ENCODE measurements around the gene MRPL44.
A peak's percentile ranks its signal among the peaks of the same experiment; 100 is the strongest.
"Not testable (repeated sequence)": the region's sequence is repeated elsewhere in the genome, so short reads cannot be mapped to it uniquely, and the experiment has no call there.

MRPL44 gene

DNA sequence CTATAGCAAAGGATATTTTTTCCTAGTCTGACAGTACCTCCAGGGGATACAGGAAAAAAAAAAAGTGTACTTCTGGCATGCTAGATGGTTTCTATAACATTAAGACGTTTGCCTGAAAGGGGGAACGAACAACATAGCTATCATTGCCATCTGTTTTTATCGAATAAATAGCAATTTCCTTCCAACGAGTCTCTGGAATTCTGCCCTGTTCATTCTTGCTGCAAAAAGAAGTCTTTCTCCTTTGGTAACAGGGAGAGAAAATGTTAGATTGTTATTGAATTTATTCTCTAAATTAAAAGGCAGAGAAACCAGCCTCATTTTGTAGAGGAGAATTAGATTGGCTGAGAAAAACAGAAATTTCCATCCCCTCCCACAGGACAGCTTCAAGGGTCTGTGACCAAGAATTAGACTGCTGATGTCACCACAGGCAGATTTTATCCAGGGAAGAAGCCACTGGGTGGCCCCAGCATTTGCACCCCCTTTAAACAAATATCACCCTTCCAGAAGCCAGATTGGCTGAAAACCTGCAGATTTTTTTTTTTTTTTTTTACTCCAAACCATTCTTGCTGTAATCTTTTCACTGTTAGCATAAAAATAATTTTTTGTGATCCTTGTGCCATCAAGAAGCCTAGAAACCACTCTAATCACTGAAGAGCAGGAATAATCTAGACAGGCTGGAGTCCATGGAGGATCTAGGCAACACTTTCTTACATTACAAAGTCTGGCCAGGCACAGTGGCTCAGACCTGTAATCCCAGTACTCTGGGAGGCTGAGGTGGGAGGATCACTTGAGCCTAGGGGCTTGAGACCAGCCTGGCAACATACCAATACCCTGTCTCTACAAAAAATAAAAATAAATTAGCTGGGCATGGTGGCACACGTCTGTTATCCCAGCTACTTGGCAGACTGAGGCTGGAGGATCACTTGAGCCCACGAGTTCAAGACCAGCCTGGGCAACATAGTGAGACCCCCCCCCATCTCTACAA lies 24.2 kb upstream of the MRPL44 start:
- TF ChIP-seq, protein P1, sequence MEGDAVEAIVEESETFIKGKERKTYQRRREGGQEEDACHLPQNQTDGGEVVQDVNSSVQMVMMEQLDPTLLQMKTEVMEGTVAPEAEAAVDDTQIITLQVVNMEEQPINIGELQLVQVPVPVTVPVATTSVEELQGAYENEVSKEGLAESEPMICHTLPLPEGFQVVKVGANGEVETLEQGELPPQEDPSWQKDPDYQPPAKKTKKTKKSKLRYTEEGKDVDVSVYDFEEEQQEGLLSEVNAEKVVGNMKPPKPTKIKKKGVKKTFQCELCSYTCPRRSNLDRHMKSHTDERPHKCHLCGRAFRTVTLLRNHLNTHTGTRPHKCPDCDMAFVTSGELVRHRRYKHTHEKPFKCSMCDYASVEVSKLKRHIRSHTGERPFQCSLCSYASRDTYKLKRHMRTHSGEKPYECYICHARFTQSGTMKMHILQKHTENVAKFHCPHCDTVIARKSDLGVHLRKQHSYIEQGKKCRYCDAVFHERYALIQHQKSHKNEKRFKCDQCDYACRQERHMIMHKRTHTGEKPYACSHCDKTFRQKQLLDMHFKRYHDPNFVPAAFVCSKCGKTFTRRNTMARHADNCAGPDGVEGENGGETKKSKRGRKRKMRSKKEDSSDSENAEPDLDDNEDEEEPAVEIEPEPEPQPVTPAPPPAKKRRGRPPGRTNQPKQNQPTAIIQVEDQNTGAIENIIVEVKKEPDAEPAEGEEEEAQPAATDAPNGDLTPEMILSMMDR (IDR thresholded peaks at IDR 0.05): no peak
- no peaks in the 10 kb centered on the region for H3K9me3 ChIP-seq
- no peak overlapping the region for H3K4me3 ChIP-seq (ENCODE audit: low read depth in 1 of 2, low read length in 1 of 2)
- no peaks in the 10 kb centered on the region for H3K36me3 ChIP-seq
- no peak overlapping the region for H3K27ac ChIP-seq
- H3K27me3 ChIP-seq: no peaks in the 10 kb centered on the region
- H3K4me1 ChIP-seq (ENCODE audit: control insufficient read depth in 1 of 2, insufficient read depth in 1 of 2, low read depth in 1 of 2, low read length in 1 of 2): peaks cover 30 to 58% of the 10 kb centered on the region in 2 experiments

- Histone ChIP-seq H3K9me3 (no peaks in the 10 kb centered on the region), H3K4me3 (ENCODE audit: low read depth in 1 of 2, low read length in 1 of 2) (no peak overlapping the region), H3K36me3 (no peaks in the 10 kb centered on the region), H3K27ac (peak overlapping the region; percentile 56), H3K4me1 (ENCODE audit: control insufficient read depth in 1 of 2, insufficient read depth in 1 of 2, low read depth in 1 of 2, low read length in 1 of 2) (peaks cover 21 to 55% of the 10 kb centered on the region in 2 experiments), H3K27me3 (no peaks in the 10 kb centered on the region)
- TF ChIP-seq, protein P1 (IDR thresholded peaks at IDR 0.05): no peak
Measured at GRCh38 chr2:223934870-223935269, 22.4 kb upstream of the MRPL44 start.

DNA sequence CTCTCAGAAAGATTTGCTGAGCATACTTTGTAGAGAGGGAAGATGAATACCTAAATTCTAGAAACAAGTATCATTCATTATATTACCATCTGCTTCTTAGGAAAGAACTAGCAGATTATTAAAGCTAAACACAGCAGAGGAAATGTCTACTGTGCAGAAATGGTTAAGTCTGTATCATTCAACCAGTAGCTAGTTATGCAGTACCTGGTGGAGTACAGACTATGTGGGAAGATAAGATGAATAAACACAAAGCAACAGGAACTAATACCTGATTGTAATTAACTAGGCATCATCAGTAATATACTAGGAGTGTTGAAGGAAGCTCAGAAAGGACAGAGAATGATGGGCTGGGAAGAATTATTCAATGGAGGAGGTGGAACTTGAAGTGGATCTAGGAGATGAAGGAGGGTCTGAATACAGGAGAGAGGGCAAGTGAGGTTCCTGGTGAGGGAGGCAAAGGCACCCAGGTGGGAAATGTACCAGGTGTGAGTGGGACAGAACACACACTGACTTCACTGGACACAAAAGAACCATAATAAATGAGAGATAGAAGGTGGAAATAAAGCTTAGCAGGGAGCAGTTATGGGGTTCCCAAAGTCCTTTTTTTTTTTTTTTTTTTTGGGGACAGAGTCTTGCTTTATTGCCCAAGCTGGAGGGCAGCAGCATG lies 21.7 kb upstream of the MRPL44 start:
- Histone ChIP-seq H3K36me3 (no peaks in the 10 kb centered on the region), H3K9me3 (no peaks in the 10 kb centered on the region), H3K27me3 (no peaks in the 10 kb centered on the region), H3K4me3 (ENCODE audit: low read depth in 1 of 2, low read length in 1 of 2) (no peak overlapping the region), H3K4me1 (ENCODE audit: control insufficient read depth in 1 of 2, insufficient read depth in 1 of 2, low read depth in 1 of 2, low read length in 1 of 2) (peaks cover 16 to 48% of the 10 kb centered on the region in 2 experiments), H3K27ac (peak overlapping the region; percentile 56)
- TF ChIP-seq, protein P1 (IDR thresholded peaks at IDR 0.05): no peak

DNA sequence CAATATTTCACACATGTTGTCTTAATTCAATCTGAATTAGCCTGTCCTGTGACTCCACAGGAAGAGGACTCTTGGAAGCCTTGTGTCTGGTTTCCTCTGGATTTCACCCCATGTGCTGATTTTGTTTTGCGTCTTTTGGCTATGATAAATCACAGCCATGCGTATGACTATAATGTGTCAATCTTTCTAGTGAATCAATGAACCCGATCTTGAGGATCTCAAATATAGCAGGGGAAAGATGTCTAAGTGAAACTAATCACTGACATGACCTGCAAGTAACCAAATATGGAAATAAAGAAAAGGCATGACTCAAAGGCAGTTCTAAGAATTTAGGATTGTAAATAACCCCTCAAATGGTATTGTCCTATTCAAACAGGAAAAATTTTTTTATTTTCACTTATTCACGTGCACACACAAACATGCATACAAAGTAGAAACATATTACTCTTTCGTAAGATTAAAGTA lies 20.4 kb upstream of the MRPL44 start:
- no peaks in the 10 kb centered on the region for H3K9me3 ChIP-seq
- H3K4me1 ChIP-seq (ENCODE audit: control insufficient read depth in 1 of 2, insufficient read depth in 1 of 2, low read depth in 1 of 2, low read length in 1 of 2): peaks cover 15 to 42% of the 10 kb centered on the region in 2 experiments
- H3K27me3 ChIP-seq: no peaks in the 10 kb centered on the region
- no peak overlapping the region for H3K4me3 ChIP-seq (ENCODE audit: low read depth in 1 of 2, low read length in 1 of 2)
- H3K36me3 ChIP-seq: no peaks in the 10 kb centered on the region
- peak overlapping the region; percentile 3 for H3K27ac ChIP-seq
- TF ChIP-seq, protein P1 (IDR thresholded peaks at IDR 0.05): no peak

DNA sequence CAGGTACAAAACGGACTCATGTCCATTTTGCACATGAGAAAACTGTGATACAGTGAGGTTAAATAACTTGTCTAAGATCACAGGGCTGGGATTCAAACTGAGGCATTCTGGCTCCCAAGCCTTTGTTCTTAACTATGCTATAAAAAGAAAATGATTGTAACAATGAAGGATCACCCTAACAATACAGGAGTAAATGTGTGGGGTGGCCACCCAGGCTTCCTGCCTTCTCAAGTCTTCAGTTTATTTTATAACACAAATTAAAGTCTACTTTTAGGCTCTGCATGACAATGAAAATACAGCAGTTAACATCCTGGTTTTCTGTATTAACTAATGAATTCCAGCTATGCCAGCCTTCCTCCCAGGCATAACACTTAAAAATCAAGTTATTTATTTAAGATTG lies 19.7 kb upstream of the MRPL44 start:
- H3K27ac ChIP-seq: no peak overlapping the region
- no peaks in the 10 kb centered on the region for H3K36me3 ChIP-seq
- H3K4me3 ChIP-seq (ENCODE audit: low read depth in 1 of 2, low read length in 1 of 2): no peak overlapping the region
- H3K4me1 ChIP-seq (ENCODE audit: control insufficient read depth in 1 of 2, insufficient read depth in 1 of 2, low read depth in 1 of 2, low read length in 1 of 2): peaks cover 18 to 46% of the 10 kb centered on the region in 2 experiments
- TF ChIP-seq, protein P1 (IDR thresholded peaks at IDR 0.05): no peak
- no peaks in the 10 kb centered on the region for H3K9me3 ChIP-seq
- no peaks in the 10 kb centered on the region for H3K27me3 ChIP-seq

DNA sequence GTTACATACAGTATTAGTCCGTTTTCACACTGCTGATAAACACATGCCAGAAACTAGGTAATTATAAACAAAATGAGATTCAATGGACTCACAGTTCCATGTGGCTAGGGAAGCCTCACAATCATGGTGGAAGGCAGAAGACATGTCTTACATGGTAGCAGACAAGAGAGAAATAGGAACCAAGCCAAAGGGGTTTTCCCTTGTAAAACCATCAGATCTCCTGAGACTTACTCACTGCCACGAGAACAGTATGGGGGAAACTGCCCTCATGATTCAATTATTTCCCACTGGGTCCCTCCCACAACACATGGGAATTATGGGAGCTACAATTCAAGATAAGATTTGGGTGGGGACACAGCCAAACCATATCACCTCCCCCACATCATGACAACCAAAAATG lies 17.8 kb upstream of the MRPL44 start:
- peak overlapping the region; percentile 31 for H3K27ac ChIP-seq
- H3K4me3 ChIP-seq (ENCODE audit: low read depth in 1 of 2, low read length in 1 of 2); H3K36me3 ChIP-seq; H3K27me3 ChIP-seq; H3K9me3 ChIP-seq: not testable (repeated sequence)
- H3K4me1 ChIP-seq (ENCODE audit: control insufficient read depth in 1 of 2, insufficient read depth in 1 of 2, low read depth in 1 of 2, low read length in 1 of 2): peaks cover 35 to 54% of the 10 kb centered on the region in 2 experiments
